ENCODE measurements around the gene SELENON. TPM values are rescaled to one million over a fixed set of nuclear protein-coding genes. Genes with fewer than 3 reads are reported as not detected.

Gene SELENON
- polyA plus RNA-seq, 2 of the 4 experiments (the other 2 are of a cell fraction) = 16.6 to 41.1 TPM

GRCh38 chr1:25787760-25788166, 12.2 kb upstream of the SELENON start:
- CTCF ChIA-PET = interaction anchor here (1.1 to 2.3 kb wide), 6 partner anchors 8 to 247 kb away, joined by 3 to 6 read pairs (median 4); no protein-coding TSS in a partner anchor
- H3K4me1 ChIP-seq = peaks cover 6% of the 10 kb centered on the region; the same call in 2 of the 3 replicates
- ATAC-seq = no peak
- no peak for DNase-seq (ENCODE audit: low read depth in 1 of 2, low spot score in 1 of 2)
- TF ChIP-seq EP300 (IDR thresholded peaks at IDR 0.05) = no peak
- no peak for TF ChIP-seq TP53 (CRISPR knock-in tag; IDR thresholded peaks at IDR 0.05)
- TF ChIP-seq FOSB (CRISPR knock-in tag; IDR thresholded peaks at IDR 0.05) = no peak
- TF ChIP-seq POLR2AphosphoS2 (conservative IDR thresholded peaks at IDR 0.05; ENCODE audit: low read length) = no peak
- TF ChIP-seq HOXA7 (CRISPR knock-in tag; IDR thresholded peaks at IDR 0.05) = no peak
- TF ChIP-seq REST (IDR thresholded peaks at IDR 0.05) = no peak
- no peak for TF ChIP-seq RARB (CRISPR knock-in tag; IDR thresholded peaks at IDR 0.05)
- no peak for TF ChIP-seq CEBPB (IDR thresholded peaks at IDR 0.05)
- no peak for TF ChIP-seq POLR2A (IDR thresholded peaks at IDR 0.05; ENCODE audit: low read length)
- TF ChIP-seq BCL3 (IDR thresholded peaks at IDR 0.05) = no peak
- no peak for TF ChIP-seq ZSCAN20 (CRISPR knock-in tag; IDR thresholded peaks at IDR 0.05)
- TF ChIP-seq MYC (IDR thresholded peaks at IDR 0.05; ENCODE audit: borderline replicate concordance, low read length) = no peak
- no peak for TF ChIP-seq MAX (IDR thresholded peaks at IDR 0.05)
- TF ChIP-seq HES2 (IDR thresholded peaks at IDR 0.05) = no peak
- TF ChIP-seq TFCP2L1 (CRISPR knock-in tag; IDR thresholded peaks at IDR 0.05) = no peak
- no peak for TF ChIP-seq ELK1 (IDR thresholded peaks at IDR 0.05; ENCODE audit: low read depth, low read length)
- no peak for TF ChIP-seq ZNF302 (CRISPR knock-in tag; IDR thresholded peaks at IDR 0.05)
- H3K27ac ChIP-seq = no peak overlapping the region
- POLR2A ChIA-PET = no interaction called here
- no peak overlapping the region for H3K4me2 ChIP-seq
- no peak overlapping the region for H3K4me3 ChIP-seq
- no peaks in the 10 kb centered on the region for H3K9me3 ChIP-seq
- WGBS (ENCODE audit: missing lambda C conversion rate) = 90% methylated on average over 5 of the region's 5 CpGs
- no peak for FAIRE-seq

GRCh38 chr1:25790472-25790871, 9.5 kb upstream of the SELENON start:
- WGBS (ENCODE audit: missing lambda C conversion rate) = 60% methylated on average over 6 of the region's 6 CpGs
- ATAC-seq (no peak), DNase-seq (ENCODE audit: low read depth in 1 of 2, low spot score in 1 of 2) (no peak), FAIRE-seq (no peak)
- Histone ChIP-seq H3K27ac (no peak overlapping the region), H3K4me1 (peaks cover 6% of the 10 kb centered on the region; the same call in 2 of the 3 replicates), H3K9me3 (no peaks in the 10 kb centered on the region), H3K4me2 (no peak overlapping the region), H3K4me3 (no peak overlapping the region)
- POLR2A ChIA-PET = no interaction called here
- CTCF ChIA-PET = interaction anchor here (0.7 to 0.9 kb wide), 2 partner anchors 20 to 56 kb away, joined by 3 read pairs; no protein-coding TSS in a partner anchor
- TF ChIP-seq MAFK (IDR thresholded peaks at IDR 0.05; ENCODE audit: partially characterized antibody) (no peak), JUNB (IDR thresholded peaks at IDR 0.05) (no peak), RNF2 (IDR thresholded peaks at IDR 0.05; ENCODE audit: borderline replicate concordance, low read depth) (no peak), HMGXB4 (CRISPR knock-in tag; IDR thresholded peaks at IDR 0.05; ENCODE audit: borderline replicate concordance) (no peak), SMC3 (IDR thresholded peaks at IDR 0.05) (no peak), NFE2L2 (conservative IDR thresholded peaks at IDR 0.05; ENCODE audit: low read length) (no peak), NPAS2 (CRISPR knock-in tag; IDR thresholded peaks at IDR 0.05; ENCODE audit: borderline replicate concordance) (no peak), ZC3H11A (IDR thresholded peaks at IDR 0.05) (no peak), CBX2 (IDR thresholded peaks at IDR 0.05; ENCODE audit: borderline replicate concordance, low read depth) (no peak), HOXA7 (CRISPR knock-in tag; IDR thresholded peaks at IDR 0.05) (no peak), USF2 (IDR thresholded peaks at IDR 0.05) (no peak)
